KMS-11 (cell line): ENCODE measurements around the gene POLR2F.
"Not testable (repeated sequence)": the region's sequence is repeated elsewhere in the genome, so short reads cannot be mapped to it uniquely, and the experiment has no call there.

ENCODE experiments used
- H2AFZ ChIP-seq: fragments of 200-600 bp; sonication (generic); 2 replicates; pipeline ENCODE4 v1.6.1; 2016; ENCODE audit warnings: antibody characterized with exemption, mixed run types, low read depth
- H3K27ac ChIP-seq: fragments of 200-600 bp; sonication (generic); 2 replicates; pipeline ENCODE4 v1.6.1; 2016; ENCODE audit warnings: mild to moderate bottlenecking, mixed run types
- H3K27me3 ChIP-seq: fragments of 200-600 bp; sonication (generic); 2 replicates; pipeline ENCODE4 v1.6.1; 2017; ENCODE audit warnings: mild to moderate bottlenecking, low read depth, mixed run types, moderate library complexity; ENCODE audit not compliant: insufficient read depth
- H3K36me3 ChIP-seq: fragments of 200-600 bp; sonication (generic); 2 replicates; pipeline ENCODE4 v1.6.1; 2017; ENCODE audit warnings: mild to moderate bottlenecking, mixed run types; ENCODE audit not compliant: insufficient read depth
- H3K4me1 ChIP-seq: fragments of 200-600 bp; sonication (generic); 2 replicates; pipeline ENCODE4 v1.6.1; 2016; ENCODE audit warnings: mild to moderate bottlenecking, low read depth, mixed run types; ENCODE audit not compliant: poor library complexity, severe bottlenecking
- H3K4me2 ChIP-seq: fragments of 200-600 bp; sonication (generic); 2 replicates; pipeline ENCODE4 v1.7.0; 2016; ENCODE audit warnings: mild to moderate bottlenecking, mixed run types
- H3K4me3 ChIP-seq: fragments of 200-600 bp; sonication (generic); IDR thresholded peaks from 2 replicates; pipeline ENCODE4 v1.6.1; 2017; ENCODE audit warnings: low read depth, low read length, mixed read lengths; ENCODE audit not compliant: insufficient read depth
- H3K79me2 ChIP-seq: fragments of 200-600 bp; sonication (generic); 2 replicates; pipeline ENCODE4 v1.6.1; 2016; ENCODE audit warnings: low read depth, mixed run types; ENCODE audit not compliant: insufficient read depth
- H3K9ac ChIP-seq: fragments of 200-600 bp; sonication (generic); 2 replicates; pipeline ENCODE4 v1.6.1; 2016; ENCODE audit warnings: mild to moderate bottlenecking, mixed run types
- H4K20me1 ChIP-seq: fragments of 200-600 bp; sonication (generic); 2 replicates; pipeline ENCODE4 v1.6.1; 2016; ENCODE audit warnings: mild to moderate bottlenecking, mixed run types; ENCODE audit not compliant: insufficient read depth
- CTCF ChIP-seq: fragments of 200-600 bp; sonication (generic); conservative IDR thresholded peaks from 2 replicates; pipeline ENCODE4 v1.6.1; 2017; ENCODE audit warnings: low read depth, mild to moderate bottlenecking, antibody characterized with exemption, low read length, moderate library complexity, mixed read lengths

Gene POLR2F

GRCh38 chr22:37953062-37953436 is 450 bp upstream of the POLR2F start:
- no peaks in the 10 kb centered on the region; the same call in 1 of the 2 replicates for H3K36me3 ChIP-seq
- H3K4me2 ChIP-seq = peak overlapping the region; percentile 95
- no peak overlapping the region for H3K27ac ChIP-seq
- no peaks in the 10 kb centered on the region for H4K20me1 ChIP-seq
- TF ChIP-seq CTCF = no peak
- H3K4me3 ChIP-seq = no peak overlapping the region
- H3K79me2 ChIP-seq = peaks cover 21% of the 10 kb centered on the region
- H3K27me3 ChIP-seq = no peaks in the 10 kb centered on the region; the same call in 1 of the 2 replicates
- H2AFZ ChIP-seq = peak overlapping the region; percentile 87
- H3K4me1 ChIP-seq = peaks cover 12% of the 10 kb centered on the region
- no peak overlapping the region for H3K9ac ChIP-seq

GRCh38 chr22:37954686-37955085 is 1.2 kb downstream of the POLR2F start:
- Histone ChIP-seq H2AFZ (no peak overlapping the region), H3K4me1 (peaks cover 12% of the 10 kb centered on the region), H3K27me3 (no peaks in the 10 kb centered on the region; the same call in 1 of the 2 replicates), H3K36me3 (no peaks in the 10 kb centered on the region; the same call in 1 of the 2 replicates), H3K4me2 (peak overlapping the region; percentile 95), H3K27ac (no peak overlapping the region), H3K9ac (peak overlapping the region; percentile 72; the same call in 1 of the 2 replicates), H3K4me3 (no peak overlapping the region), H3K79me2 (peaks cover 21% of the 10 kb centered on the region), H4K20me1 (no peaks in the 10 kb centered on the region)
- TF ChIP-seq CTCF = no peak

GRCh38 chr22:37955825-37956397 is 2.4 kb downstream of the POLR2F start:
- not testable (repeated sequence) for H3K36me3 ChIP-seq, H2AFZ ChIP-seq, H3K27me3 ChIP-seq, H3K27ac ChIP-seq, H4K20me1 ChIP-seq, H3K4me3 ChIP-seq, H3K4me2 ChIP-seq, H3K9ac ChIP-seq
- Histone ChIP-seq H3K4me1 (peaks cover 12% of the 10 kb centered on the region), H3K79me2 (peaks cover 21% of the 10 kb centered on the region)

GRCh38 chr22:37957232-37957631 is 3.7 kb downstream of the POLR2F start:
- Histone ChIP-seq H3K27ac (no peak overlapping the region), H4K20me1 (no peaks in the 10 kb centered on the region), H3K79me2 (peaks cover 21% of the 10 kb centered on the region), H3K4me3 (no peak overlapping the region), H3K9ac (no peak overlapping the region), H2AFZ (no peak overlapping the region), H3K36me3 (no peaks in the 10 kb centered on the region; the same call in 1 of the 2 replicates), H3K4me1 (peaks cover 12% of the 10 kb centered on the region), H3K4me2 (no peak overlapping the region), H3K27me3 (no peaks in the 10 kb centered on the region; the same call in 1 of the 2 replicates)
- TF ChIP-seq CTCF = no peak

- Histone ChIP-seq H3K4me3 (no peak overlapping the region), H3K36me3 (no peaks in the 10 kb centered on the region; the same call in 1 of the 2 replicates), H2AFZ (no peak overlapping the region), H3K27me3 (no peaks in the 10 kb centered on the region), H3K4me2 (no peak overlapping the region), H3K27ac (no peak overlapping the region), H4K20me1 (no peaks in the 10 kb centered on the region), H3K4me1 (peaks cover 9% of the 10 kb centered on the region), H3K9ac (no peak overlapping the region), H3K79me2 (peaks cover 15% of the 10 kb centered on the region)
- no peak for TF ChIP-seq CTCF
Measured at GRCh38 chr22:37959231-37959825, 5.8 kb downstream of the POLR2F start.
